K562 (cell line): Measurements from ENCODE around the gene GRB10.

Experiments
- TAF1 ChIP-seq: IDR thresholded peaks from 2 replicates; pipeline ENCODE4 v1.6.1; 2011; ENCODE audit warnings: mild to moderate bottlenecking, low read length, moderate library complexity; ENCODE audit not compliant: insufficient read depth, control insufficient read depth, severe bottlenecking; ENCODE audit errors: extremely low read depth
- TF ChIP-seq, protein P1 (sequence below): sonication (generic); formaldehyde crosslinking; IDR thresholded peaks from 2 replicates; pipeline ENCODE4 v1.4.0; 2020; ENCODE audit warnings: mild to moderate bottlenecking, missing genetic modification reagents

DNA sequence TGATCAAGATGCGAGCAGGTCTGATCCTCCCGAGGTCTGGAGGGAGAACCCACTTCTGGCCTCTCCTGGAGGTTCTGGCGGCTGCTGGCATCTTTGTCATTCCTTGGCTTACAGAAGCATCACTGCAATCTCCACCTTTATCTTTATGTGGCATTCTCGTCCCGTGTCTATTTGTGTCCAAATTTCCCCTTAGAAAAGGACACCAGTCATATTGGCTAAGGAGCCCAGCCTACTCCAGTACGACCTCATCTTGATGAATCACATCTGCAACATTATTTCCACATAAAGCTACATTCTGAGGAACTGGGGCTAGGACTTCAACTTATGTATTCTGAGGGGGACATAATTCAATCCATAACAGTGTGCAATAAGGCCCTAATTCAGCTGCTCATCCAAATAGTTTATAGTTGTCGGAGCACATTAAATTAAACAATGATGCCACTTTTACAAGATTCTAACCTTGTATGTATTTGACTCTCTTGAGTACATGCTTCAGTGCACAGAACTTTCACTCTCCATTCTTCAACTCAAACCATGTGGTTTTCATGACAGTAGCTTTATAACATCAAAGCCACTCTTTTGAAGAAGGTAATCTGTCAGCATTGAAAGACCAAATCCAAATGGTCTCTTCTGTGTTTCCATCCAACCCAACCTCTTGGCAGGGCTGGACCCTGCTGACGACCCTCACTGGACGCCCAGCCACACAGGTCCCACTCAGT is 131.3 kb downstream of the GRB10 start:
- TF ChIP-seq, protein P1, sequence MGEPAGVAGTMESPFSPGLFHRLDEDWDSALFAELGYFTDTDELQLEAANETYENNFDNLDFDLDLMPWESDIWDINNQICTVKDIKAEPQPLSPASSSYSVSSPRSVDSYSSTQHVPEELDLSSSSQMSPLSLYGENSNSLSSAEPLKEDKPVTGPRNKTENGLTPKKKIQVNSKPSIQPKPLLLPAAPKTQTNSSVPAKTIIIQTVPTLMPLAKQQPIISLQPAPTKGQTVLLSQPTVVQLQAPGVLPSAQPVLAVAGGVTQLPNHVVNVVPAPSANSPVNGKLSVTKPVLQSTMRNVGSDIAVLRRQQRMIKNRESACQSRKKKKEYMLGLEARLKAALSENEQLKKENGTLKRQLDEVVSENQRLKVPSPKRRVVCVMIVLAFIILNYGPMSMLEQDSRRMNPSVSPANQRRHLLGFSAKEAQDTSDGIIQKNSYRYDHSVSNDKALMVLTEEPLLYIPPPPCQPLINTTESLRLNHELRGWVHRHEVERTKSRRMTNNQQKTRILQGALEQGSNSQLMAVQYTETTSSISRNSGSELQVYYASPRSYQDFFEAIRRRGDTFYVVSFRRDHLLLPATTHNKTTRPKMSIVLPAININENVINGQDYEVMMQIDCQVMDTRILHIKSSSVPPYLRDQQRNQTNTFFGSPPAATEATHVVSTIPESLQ (CRISPR knock-in tag): no peak
- TF ChIP-seq TAF1: no peak
